Brain pericyte (primary cell): ENCODE data around the gene TDRD12.
"Not testable (repeated sequence)": the region's sequence is repeated elsewhere in the genome, so short reads cannot be mapped to it uniquely, and the experiment has no call there.

Source experiments
- DNase-seq: peaks from one replicate; pipeline ENCODE4 v3.0.0-alpha.2; 2012; ENCODE audit warnings: low read depth, low spot score

The TDRD12 gene

DNA sequence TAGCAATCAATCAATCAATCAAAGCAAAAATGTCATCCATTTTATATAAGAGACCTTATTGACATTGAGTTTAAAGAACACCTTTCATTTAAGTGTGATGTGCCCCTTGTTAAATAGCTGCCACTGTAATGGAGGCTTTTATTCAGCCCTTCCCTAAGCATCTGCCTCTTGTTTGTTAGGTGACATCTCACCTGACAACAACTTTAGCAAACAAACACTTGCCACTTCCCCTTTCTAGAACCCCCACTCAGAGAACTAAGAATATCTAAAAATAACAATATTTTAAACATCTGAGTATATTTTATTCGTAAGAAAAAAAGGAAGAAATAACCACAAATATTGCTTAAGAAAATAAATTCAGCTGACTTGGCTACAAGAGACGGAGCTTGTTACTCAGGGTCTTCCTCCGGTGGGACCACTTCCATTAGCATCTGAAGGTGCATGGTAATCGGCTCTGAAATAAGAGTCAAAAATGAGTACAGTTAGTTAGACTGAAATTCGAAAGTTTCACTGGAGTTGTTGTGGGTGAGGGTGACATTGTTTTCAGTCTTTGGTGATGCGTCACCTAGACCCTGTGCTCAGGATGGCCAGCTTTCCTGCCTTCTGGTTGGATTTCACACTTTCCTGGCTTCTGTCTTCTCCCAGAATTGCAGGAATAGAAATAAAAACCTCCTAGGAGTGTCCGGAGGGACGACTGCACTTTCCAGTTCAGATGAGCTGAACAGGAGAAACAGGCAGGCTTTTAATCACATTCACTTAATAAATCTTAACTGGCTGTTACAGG lies 110.9 kb downstream of the TDRD12 start:
- no peak for DNase-seq

DNA sequence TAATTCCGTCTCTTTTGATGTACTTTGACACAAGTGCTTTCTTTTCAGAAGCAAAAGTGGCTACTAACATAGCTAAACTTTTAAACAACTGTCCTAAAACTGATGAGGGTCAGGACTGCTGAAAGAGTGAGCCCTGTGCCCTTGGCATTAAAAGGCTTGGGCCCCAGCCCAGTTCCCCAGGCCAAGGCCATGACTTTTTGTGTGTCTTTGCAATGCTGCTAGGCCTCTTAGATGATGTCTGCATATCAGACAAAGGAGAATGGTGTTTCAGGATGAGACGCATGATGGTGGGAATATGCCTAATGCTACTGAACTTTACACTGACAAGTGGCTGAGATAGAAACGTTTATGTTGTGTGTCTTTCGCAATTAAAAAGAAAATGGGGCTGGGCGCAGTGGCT lies 112.0 kb downstream of the TDRD12 start:
- no peak for DNase-seq

DNA sequence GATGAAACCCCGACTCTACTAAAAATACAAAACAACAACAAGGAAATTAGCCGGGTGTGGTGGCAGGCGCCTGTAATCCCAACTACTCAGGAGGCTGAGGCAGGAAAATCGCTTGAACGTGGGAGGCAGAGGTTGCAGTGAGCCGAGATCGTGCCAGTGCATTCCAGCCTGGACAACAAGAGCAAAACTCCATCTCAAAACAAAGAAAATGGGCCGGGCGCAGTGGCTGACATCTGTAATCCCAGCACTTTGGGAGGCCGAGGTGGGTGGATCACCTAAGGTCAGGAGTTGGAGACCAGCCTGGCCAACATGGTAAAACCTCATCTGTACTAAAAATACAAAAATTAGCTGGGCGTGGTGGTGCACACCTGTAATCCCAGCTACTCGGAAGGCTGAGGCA lies 112.5 kb downstream of the TDRD12 start:
- DNase-seq: not testable (repeated sequence)

DNA sequence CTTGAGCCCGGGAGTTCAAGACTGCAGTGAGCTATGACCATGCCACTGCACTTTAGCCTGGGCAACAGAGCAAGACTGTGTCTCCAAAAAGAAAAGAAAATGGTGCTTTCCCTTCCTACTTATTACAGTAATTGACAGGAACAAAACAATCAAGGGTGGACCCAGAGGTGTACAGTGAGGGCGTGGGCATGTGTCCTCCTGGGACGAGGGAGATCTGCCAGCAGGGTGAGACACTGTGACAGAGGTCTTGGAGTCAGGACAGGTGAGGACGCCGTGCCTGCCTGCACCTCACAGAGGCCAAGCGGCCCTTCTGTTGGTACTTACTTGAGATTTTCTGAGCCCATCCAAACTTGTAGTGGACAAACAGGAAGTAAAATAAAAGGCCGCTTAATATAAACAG lies 113.3 kb downstream of the TDRD12 start:
- not testable (repeated sequence) for DNase-seq

DNA sequence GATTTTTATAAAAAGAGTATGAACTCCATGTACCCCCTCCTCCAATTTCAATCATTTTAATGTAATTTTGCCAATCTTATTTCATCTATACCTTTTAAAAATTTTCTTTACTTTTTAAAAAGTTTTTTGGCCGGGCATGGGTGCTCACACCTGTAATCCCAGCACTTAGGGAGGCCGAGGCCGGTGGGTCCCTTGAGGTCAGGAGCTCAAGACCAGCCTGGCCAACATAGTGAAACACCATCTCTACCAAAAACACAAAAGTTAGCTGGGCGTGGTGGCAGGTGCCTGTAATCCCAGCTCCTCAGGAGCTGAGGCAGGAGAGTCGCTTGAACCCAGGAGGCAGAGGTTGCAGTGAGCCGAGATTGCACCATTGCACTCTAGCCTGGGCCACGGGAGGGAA lies 113.8 kb downstream of the TDRD12 start:
- DNase-seq: not testable (repeated sequence)

DNA sequence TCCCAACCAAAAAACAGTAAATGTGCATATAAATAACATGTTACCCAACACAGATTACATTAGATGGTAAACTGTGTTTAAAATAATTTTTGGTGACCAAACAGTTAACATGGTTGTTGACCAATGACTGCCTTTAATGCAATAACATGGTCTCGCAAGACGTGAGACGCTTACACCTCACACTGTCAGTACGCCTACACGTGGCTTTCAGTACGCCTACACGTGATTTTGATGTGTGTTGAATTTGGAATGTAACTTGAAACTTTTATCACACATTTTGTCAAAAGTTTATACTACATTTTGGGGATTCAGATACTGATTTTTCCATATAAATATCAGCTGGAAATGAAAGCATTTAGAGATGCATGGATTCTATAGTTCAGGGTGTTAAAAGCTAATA lies 118.0 kb downstream of the TDRD12 start:
- no peak for DNase-seq

DNA sequence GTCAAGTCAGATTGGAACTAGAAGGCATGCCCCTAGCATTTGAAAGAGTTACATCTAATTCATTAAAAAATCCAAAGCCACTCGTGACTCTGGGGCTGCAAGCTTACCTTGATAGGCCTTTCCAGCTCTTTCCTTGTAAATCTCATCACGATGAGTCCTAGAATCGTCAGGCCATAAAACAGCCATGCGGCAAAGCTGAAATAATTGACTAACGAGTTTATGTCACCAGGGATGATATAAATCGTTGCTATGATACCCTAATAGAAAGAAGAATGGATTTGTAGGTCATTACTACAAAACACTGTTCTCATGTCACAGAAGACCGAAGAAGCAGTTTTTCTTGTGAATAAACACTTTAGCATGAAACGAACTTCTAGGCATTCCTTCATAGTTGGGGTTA lies 122.5 kb downstream of the TDRD12 start:
- no peak for DNase-seq

DNA sequence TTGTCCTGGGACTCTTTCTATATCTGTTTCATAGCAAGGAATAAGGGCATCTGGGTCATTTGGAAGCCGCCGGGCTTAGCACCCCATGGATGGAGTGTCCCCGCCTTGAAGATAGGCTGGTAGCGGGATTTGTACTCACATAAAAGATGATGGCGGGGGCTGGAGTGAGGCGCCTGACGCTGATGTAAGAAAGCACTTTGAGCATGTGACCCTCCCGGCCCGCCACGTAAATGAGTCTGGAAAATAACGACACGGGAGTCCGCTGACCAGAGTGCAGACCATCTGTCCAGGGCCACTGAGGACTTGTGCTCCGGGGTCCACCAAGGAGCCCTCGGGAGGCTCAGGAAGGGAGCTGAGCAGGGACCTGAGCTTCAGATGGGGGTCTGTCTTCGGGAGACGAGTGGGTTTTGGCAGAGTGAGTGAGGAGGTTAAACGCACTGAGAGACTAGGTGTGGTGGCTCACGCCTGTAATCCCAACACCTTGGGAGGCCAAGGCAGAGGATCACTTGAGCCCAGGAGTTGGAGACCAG lies 124.2 kb downstream of the TDRD12 start:
- no peak for DNase-seq

DNA sequence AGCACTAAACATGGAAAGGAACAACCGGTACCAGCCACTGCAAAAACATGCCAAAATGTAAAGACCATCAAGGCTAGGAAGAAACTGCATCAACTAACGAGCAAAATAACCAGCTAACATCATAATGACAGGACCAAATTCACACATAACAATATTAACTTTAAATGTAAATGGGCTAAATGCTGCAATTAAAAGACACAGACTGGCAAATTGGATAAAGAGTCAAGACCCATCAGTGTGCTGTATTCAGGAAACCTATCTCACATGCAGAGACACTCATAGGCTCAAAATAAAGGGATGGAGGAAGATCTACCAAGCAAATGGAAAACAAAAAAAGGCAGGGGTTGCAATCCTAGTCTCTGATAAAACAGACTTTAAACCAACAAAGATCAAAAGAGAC lies 128.5 kb downstream of the TDRD12 start:
- not testable (repeated sequence) for DNase-seq

DNA sequence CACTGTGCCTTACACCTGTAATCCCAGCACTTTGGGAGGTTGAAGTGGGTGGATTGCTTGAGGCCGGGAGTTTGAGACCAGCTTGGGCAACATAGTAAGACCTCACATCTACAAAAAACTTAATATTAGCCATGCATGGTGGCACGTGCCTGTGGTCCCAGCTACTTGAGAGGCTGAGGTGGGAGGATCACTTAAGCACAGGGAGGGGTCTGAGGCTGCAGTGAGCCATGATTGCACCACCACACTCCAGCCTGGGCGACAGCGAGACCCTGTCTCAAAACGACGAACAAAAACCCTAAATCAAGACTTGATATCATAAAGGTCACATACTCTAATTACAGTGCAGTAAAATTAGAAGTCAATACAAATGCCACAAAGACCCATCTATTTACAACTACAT lies 132.6 kb downstream of the TDRD12 start:
- DNase-seq: no peak

DNA sequence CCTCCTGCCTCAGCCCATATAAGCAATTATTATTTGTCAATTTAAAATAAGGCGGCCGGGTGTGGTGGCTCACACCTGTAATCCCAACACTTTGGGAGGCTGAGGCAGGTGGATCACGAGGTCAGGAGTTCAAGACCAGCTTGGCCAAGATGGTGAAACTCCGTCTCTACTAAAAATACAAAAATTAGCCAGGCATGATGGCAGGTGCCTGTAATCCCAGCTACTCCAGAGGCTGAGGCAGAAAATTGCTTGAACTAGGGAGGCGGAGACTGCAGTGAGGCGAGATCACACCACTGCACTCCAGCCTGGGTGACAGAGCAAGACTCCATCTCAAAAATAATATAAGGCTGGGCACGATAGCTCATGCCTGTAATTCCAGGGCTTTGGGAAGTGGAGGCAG lies 137.3 kb downstream of the TDRD12 start:
- not testable (repeated sequence) for DNase-seq

DNA sequence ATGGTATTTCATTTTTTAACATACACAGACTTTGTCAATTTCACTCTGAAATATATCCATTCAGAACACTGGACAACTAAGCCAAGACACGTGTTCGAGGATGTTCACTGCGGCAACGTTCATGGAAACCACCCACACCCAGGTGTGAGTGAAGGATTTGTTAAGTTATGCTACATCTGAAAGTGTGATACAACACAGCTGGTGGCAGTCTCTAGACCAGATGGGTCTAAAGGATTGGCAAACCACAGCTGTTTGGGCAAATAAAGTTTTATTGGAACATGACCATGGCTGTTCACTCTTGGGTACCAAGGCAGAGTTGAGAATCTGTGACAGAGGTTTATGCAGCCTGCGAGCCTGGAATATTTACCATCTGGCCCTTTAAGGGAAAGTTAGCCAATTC lies 138.0 kb downstream of the TDRD12 start:
- no peak for DNase-seq

DNA sequence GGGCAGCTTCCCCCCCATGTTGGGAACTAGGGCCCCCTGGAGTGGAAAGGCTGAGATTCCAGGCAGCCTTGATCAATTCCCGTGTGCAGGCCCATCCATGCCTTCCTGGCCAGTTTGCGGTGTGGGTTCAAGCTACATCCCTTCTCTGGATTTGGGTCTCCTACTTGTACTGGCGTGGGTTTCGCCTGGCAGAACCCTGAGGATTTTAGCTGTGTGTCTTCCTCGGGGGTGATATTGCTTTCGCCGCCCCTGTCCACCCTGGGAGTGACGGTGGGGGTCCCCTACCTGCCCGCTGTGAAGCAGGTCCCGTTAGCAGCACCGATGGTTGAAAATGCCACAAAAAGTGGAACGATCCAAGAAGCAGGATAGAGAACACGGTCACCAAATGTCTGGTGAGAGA lies 138.6 kb downstream of the TDRD12 start:
- DNase-seq: no peak

DNA sequence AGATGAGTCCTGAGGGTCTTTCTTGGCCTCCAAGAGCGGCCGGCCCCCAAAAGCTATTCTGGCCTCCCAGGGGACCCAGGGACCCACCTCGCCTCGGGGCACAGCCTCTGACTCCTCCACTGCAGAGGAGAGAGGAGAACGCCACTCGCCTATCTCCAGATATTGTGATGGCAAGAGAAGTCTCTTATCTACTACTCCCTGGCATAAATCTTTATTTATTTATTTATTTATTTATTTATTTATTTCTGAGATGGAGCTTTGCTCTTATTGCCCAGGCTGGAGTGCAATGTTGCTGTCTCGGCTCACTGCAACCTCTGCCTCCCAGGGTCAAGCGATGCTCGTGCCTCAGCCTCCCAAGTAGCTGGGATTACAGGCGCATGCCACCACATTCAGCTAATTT lies 139.0 kb downstream of the TDRD12 start:
- DNase-seq: no peak

DNA sequence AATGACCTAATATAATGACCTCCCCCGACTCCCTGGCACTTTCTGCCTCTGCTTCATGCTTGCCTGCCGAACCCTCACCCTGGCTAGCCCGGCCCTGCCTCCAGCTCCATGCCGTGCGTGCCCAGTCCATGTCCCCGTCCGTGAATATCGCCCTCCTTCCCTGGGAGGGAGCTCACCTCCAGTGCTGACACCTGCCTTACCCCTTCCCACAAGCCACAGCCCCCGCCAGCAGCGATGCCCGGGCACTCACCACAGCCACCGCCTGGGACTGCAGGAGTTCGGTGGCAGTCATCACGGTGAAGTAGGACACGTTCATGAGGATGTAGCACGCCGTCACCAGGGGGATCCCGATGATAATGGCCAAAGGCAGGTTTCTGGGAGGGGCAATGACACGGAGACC lies 140.0 kb downstream of the TDRD12 start:
- DNase-seq: no peak

DNA sequence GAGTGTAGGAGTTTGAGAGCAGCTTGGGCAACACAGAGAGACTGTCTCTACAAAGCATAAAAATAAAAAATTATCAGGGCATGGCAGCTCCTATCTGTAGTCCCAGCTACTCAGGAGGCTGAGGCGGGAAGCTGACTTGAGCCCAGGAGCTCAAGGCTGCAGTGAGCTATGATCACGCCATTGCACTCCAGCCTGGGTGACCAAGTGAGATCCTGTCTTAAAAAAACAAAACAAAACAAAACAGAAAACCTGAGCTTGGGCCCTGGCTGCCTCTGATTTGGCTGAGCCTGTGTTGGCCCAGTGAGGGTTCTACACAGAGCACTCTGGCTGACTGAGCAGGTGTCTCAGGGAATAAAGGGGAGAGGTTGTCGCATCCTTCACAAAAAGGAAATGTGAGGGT lies 142.0 kb downstream of the TDRD12 start:
- no peak for DNase-seq

DNA sequence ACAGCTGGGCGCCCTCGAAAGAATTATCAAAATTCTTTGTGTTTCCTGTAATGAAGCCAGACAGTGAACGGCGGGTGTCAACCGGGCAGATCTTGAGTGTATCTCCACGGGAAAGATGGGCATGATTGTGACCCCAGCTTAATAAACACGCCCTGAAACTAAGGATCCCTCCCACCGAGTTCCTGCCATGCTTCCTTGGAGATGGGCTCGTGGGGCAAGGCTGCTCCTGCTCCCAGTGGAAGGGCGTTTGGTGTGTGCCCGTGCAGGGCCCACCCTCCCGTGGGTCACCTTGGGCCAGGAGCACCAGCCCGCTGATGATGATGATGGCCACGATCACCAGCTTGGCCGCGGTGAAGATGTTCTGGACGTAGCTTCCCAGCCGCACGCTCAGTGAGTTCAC lies 142.6 kb downstream of the TDRD12 start:
- DNase-seq: no peak

DNA sequence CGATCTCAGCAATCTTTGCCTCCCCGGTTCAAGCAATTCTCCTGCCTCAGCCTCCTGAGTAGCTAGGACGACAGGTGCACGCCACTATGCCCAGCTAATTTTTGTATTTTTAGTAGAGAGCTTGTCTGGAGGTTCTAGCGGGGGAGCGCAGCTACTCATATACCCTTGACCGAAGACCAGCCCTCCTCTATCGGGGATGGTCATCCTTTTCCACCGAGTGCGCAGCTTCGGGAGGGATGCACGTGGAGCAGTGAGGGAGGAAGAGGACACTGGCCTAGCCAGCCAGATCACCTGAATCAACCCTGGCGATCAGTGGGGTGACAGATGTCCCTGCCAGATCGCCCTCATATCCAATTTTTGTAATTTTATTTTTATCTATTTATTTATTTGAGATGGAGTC lies 143.2 kb downstream of the TDRD12 start:
- no peak for DNase-seq

DNA sequence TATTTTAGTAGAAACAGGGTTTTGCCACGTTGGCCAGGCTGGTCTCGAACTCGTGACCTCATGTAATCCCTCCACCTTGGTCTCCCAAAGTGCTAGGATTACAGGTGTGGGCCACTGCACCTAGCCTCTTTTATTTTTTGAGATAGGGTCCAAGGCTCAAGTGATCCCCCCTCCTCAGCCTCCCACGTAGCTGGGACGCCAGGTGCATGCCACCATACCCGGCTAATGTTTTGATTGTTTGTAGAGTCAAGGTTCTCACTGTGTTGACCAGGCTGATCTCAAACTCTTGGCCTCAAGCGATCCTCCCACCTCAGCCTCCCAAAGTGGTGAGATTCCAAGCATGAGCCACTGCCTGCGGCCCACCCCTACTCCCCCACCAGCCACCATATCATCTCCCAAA lies 143.7 kb downstream of the TDRD12 start:
- DNase-seq: no peak

DNA sequence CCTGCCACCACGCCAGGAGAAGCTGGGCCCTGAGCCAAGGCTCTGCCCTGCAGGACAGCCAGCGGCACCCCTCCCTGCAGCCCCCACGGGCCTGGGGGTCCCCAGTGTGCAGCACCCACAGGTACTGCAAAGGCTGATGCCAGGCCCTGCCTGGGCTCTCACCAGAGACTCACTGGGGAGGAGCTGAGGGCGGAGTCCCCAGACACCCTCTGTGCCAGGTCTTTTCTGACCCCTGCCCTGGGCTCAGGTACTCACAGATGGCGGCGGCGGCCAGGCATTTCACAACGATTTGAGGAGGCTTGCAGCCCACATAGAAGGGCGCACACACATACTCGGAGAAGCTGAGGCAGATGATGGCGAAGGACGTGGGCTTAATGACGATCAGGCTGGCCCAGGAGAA lies 144.3 kb downstream of the TDRD12 start:
- no peak for DNase-seq

DNA sequence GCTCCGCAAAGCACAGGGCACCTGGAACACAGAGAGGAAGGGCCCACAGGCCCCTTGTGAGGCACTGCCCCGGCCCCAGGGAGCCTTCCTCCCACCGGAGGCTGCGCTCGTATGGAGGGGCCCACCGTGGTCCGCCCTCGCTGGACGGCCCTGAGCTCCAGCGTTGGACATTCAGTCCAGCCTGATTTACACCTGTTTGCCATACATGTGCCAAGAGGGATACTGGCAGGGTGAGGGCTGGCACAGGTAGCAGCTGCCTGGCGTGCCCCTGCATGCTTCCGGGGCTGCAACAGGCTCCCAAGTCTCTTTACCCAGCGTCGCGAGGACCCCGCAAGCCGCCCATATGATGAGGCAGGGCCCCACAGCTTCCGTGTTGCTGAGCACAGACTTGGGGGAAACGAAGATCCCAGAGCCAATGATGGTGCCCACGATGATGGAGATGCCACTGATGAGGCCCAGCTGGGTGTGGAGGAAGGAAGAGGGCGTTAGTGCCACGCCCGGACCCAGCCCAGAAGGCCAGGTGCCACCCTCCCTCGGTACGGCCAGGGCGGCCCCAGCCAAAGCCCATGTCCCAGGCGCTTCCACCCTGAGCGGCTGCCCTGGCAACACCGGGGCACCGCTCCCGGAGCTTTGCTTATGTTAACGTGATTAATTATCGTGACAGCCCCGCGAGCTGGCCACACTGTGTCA lies 144.9 kb downstream of the TDRD12 start:
- DNase-seq: no peak

DNA sequence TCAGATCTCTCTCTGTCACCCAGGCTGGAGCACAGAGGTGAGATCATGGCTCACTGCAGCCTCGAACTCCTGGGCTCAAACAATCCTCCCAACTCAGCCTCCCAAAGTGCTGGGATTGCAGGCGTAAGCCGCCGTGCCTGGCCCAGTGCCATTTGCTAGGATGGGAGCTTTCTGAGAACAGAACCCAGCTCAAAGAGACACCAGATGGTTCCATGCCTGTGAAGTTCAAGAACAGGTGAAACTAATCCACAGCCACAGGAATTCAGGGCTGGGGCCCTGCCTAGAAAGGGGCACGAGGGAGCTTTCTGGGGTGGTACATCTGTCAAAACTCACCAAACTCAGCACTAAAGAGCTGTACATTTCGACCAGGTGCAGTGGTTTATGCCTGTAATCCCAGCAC lies 145.8 kb downstream of the TDRD12 start:
- DNase-seq: no peak

DNA sequence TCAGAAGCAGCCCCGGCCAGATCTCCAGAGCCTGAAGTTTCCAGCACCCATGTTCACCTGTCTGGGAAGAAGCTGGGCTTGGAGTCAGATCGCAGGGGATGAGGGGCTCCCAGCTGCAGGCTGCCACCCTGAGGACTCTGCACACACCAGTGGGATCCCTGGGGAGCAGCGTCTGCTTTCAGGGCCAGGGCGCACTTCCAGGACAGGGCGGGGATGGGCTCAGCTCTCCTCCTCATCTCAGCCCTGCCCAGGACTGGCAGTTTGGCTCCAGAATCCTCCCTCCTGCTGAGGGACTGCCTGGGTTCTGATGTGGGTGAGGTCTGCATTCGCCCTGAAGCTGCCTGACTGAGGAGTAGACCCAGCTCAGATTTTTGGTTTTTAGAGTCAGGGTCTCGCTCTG lies 146.5 kb downstream of the TDRD12 start:
- DNase-seq: no peak
